ENCODE data around the gene C1QTNF1.

DNA sequence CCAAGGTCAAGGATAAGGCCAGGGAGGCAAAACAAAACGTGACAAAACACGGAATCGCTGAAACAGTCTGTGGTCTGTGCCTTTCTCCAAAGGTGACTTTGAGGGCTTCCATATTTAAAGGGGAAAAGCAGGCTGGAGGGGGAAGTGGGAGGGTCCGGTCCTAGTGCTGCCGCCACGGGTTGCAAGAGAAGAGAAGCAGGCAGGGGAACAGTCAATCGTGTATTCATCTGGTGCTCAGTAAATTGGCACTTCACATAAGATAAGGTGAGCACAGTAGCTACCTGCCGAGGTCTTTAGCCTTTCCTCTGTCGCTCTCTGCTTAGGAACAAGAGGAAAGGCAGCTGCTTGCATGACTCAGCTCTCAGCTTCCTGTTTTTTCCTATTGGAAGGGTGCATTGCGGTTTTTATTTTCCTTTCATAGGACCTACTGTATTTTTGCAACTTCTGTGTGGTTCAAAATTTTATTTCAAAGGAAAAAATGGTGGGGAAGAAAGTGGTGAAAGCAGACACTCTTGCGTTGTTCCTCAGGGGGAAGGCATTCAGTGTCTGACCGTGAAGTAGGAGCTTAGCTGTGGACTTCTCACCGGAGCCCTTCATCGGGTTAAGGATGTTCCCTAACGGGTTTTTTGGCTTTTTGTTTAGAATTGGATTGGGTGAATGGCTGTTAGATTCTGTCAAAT, 37.2 kb upstream of the C1QTNF1 start:
- TF ChIP-seq, protein P1, sequence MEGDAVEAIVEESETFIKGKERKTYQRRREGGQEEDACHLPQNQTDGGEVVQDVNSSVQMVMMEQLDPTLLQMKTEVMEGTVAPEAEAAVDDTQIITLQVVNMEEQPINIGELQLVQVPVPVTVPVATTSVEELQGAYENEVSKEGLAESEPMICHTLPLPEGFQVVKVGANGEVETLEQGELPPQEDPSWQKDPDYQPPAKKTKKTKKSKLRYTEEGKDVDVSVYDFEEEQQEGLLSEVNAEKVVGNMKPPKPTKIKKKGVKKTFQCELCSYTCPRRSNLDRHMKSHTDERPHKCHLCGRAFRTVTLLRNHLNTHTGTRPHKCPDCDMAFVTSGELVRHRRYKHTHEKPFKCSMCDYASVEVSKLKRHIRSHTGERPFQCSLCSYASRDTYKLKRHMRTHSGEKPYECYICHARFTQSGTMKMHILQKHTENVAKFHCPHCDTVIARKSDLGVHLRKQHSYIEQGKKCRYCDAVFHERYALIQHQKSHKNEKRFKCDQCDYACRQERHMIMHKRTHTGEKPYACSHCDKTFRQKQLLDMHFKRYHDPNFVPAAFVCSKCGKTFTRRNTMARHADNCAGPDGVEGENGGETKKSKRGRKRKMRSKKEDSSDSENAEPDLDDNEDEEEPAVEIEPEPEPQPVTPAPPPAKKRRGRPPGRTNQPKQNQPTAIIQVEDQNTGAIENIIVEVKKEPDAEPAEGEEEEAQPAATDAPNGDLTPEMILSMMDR (IDR thresholded peaks at IDR 0.05; ENCODE audit: poor library complexity), result no peak
- no peak for TF ChIP-seq EZH2 (IDR thresholded peaks at IDR 0.05; ENCODE audit: borderline replicate concordance)

All from hepatocyte (in vitro differentiated cells).